22Rv1 (cell line): ENCODE results near the gene UBASH3A.
A peak's percentile ranks its signal among the peaks of the same experiment; 100 is the strongest.

Experiments
- H3K27ac ChIP-seq: fragments of 450-650 bp; 2 replicates; pipeline ENCODE4 v1.5.1; 2017
- CTCF ChIP-seq: fragments of 450-650 bp; IDR thresholded peaks from 2 replicates; pipeline ENCODE4 v1.5.1; 2017; ENCODE audit warnings: mild to moderate bottlenecking
- ZFX ChIP-seq: fragments of 450-650 bp; IDR thresholded peaks from 2 replicates; pipeline ENCODE4 v1.6.1; 2017; ENCODE audit warnings: antibody characterized with exemption, borderline replicate concordance

Gene UBASH3A

GRCh38 chr21:42374864-42375499 lies 28.7 kb upstream of the UBASH3A start:
- no peak overlapping the region for H3K27ac ChIP-seq
- TF ChIP-seq ZFX (no peak), CTCF (no peak)

DNA sequence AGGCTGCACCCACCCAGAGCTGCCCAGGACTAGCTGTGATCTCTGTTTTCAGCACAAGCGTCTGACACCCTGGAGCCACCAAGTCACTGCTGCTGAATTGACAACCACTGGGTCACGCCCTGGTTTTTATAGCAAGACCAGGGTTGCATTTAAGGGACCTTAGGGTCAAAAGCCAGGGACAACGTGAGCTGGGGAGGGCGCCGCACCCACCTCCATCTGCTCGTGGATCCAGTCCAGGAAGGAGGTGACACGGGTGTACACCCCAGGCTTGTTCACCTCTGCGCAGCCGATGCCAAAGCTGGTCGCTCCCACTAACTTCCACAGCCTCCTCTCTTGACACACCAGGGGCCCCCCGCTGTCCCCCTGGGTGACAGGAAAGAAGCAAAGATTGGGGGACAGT lies 28.2 kb upstream of the UBASH3A start:
- no peak overlapping the region for H3K27ac ChIP-seq
- TF ChIP-seq ZFX (no peak), CTCF (no peak)

- no peak overlapping the region for H3K27ac ChIP-seq
Measured at GRCh38 chr21:42375966-42376337, 27.8 kb upstream of the UBASH3A start.

DNA sequence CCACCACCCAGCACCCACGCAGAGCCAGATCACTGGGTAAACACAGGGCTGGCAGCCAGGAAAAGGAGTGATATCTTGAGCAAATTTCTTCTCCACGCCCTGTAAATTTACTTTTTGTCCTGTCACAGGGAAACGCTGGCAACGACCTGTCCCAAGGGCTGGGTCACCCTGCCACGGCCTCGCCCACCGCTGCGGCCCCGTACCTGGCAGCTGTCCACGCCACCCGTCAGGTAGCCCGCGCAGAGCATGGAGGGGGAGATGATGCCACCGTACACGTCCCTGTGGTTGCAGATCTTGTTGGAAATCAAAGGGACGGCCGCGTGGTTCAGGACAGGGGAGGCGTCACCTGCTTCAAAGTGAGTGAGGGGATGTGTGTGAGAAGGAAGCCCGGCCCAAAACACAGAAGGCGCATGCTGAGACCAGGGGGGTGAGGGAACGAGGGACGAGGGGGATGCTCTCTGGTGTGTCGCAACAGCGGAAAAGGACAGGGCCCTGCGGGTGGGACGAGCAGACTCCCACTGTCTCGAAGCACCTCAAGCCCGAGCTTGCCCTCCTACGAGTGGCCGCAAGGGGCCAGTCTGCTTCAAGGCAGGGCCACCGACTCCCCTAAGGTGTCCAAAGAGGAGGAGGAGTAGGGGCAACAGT lies 27.2 kb upstream of the UBASH3A start:
- TF ChIP-seq ZFX (no peak), CTCF (0 out of 2 replicates have a peak, but pooled peaks have one; percentile 4)
- no peak overlapping the region for H3K27ac ChIP-seq

More at GRCh38 chr21:42375966-42376337, 27.8 kb upstream of the UBASH3A start:
- TF ChIP-seq ZFX, result no peak
- no peak for TF ChIP-seq CTCF

DNA sequence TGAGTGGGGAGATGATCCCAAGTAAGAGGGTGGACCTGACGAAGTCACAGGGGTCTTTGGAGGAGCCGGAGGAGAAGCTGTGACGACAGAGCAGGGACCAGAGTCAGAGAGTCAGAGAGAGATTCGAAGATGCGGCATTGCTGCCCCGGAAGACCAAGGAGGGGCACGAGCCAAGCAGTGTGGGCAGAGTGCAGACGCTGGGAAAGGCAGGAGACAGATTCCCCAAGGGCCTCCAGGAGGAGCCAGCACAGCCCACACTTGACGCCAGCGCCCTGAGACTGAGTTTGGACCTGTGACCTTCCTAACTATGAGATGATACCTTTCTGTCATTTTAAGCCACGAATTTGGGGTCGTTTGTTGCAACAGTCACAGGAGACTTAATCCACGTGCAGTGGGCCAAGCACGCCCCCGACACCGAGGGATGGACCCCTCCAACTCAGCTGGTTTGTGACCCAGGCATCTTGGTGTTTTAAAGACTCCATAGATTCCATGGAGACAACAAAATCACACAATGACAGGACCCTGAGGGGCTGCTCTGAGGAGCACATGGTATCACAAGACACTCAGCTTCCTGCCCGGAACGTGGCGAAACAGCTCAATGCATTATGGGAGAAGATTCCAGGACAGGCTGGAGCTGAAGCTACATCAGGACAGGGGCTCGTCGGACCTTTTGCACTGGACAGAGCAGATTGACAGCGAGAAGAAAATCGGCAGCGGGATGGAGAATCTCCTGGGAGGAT lies 26.3 kb upstream of the UBASH3A start:
- TF ChIP-seq ZFX, result no peak
- TF ChIP-seq CTCF, result no peak
- H3K27ac ChIP-seq, result no peak overlapping the region

DNA sequence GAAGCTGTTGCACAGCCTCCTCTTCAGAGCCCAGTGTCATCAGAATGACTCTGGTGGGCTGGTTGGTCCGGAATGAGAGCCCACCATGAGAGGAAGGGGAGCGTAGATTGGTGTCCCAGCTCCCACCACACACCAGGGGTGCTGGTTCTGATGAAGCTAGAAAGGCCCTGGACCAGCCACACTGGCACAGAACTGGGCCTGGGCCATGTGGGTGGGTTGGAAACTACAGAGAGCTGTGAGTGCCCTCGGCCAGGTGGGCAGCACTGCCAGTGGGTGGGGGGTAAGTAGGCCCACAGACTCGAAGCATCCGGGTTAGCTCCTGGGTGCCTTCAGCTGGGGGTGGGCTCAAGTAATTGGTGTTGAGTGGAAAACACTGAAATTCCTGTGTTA lies 25.8 kb upstream of the UBASH3A start:
- TF ChIP-seq CTCF (no peak), ZFX (no peak)
- no peak overlapping the region for H3K27ac ChIP-seq

DNA sequence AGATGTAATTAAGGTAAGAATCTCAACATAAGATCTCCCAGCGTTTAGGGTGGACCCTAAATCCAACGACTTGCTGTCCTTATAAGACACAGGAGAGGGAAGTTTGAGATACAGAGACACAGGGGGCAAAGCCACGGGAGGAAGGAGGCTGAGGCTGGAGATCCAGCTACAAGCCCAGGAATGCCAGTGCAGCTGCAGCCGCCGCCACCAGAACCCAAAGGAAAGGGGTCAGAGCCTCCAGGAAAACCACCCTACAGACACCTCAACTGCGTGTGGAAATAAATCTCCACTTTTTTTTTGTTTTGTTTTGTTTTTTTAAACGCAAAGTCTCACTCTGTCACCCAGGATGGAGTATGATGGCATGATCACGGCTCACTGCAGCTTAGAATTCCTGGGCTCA lies 25.3 kb upstream of the UBASH3A start:
- no peak overlapping the region for H3K27ac ChIP-seq
- TF ChIP-seq ZFX (no peak), CTCF (no peak)
